Caki2 (cell line): Measurements from ENCODE around the gene ECE1. TPM values are rescaled to one million over a fixed set of nuclear protein-coding genes. Genes with fewer than 3 reads are reported as not detected.
"Not testable (repeated sequence)": the region's sequence is repeated elsewhere in the genome, so short reads cannot be mapped to it uniquely, and the experiment has no call there.

Source experiments
- DNase-seq: peaks from one replicate; pipeline ENCODE4 v3.0.0-alpha.2; 2015; ENCODE audit warnings: low read depth
- in situ Hi-C: cut with HindIII; loops from 2 replicates; pipeline ENCODE4 v1.10.0; 2016; ENCODE audit warnings: low sequenced_read_pairs, low pct_unique_long_range_greater_than_20kb, mixed read lengths
- total RNA-seq: library from RNA; depleted of rRNA; stranded (reverse); fragments of >200 nt; shearing (Covaris generic); gene quantifications from 2 replicates; pipeline ENCODE4 v1.2.3, GENCODE V29; 2014; ENCODE audit warnings: low replicate concordance

Gene ECE1
- total RNA-seq, 1 experiment from 2014 or later: 82.8 TPM

- in situ Hi-C loops: no loop called here
- peak; percentile 73 for DNase-seq
Observed at GRCh38 chr1:21297975-21298374, 7.7 kb upstream of the ECE1 start.

- in situ Hi-C loops: no loop called here
- DNase-seq: no peak
Observed at GRCh38 chr1:21296509-21297354, 6.5 kb upstream of the ECE1 start.

GRCh38 chr1:21295545-21295944 is 5.3 kb upstream of the ECE1 start:
- in situ Hi-C loops: no loop called here
- DNase-seq: no peak

- in situ Hi-C loops: no loop called here
- no peak for DNase-seq
Observed at GRCh38 chr1:21295002-21295401, 4.7 kb upstream of the ECE1 start.

- in situ Hi-C loops: no loop called here
- peak; percentile 91 for DNase-seq
Observed at GRCh38 chr1:21294266-21294989, 4.2 kb upstream of the ECE1 start.

- in situ Hi-C loops: no loop called here
- no peak for DNase-seq
Observed at GRCh38 chr1:21293537-21294265, 3.4 kb upstream of the ECE1 start.

GRCh38 chr1:21292984-21293536 is 2.8 kb upstream of the ECE1 start:
- DNase-seq: no peak
- in situ Hi-C loops: no loop called here

- in situ Hi-C loops: no loop called here
- no peak for DNase-seq
Observed at GRCh38 chr1:21292503-21292983, 2.3 kb upstream of the ECE1 start.

- in situ Hi-C loops: no loop called here
- DNase-seq: no peak
Observed at GRCh38 chr1:21291964-21292363, 1.7 kb upstream of the ECE1 start.

- DNase-seq: no peak
- in situ Hi-C loops: no loop called here
Observed at GRCh38 chr1:21291184-21291583, 921 bp upstream of the ECE1 start.

- in situ Hi-C loops: no loop called here
- peak; percentile 37 for DNase-seq
Observed at GRCh38 chr1:21290546-21290944, 282 bp upstream of the ECE1 start.

GRCh38 chr1:21289127-21289526 is 1.1 kb downstream of the ECE1 start:
- in situ Hi-C loops: no loop called here
- no peak for DNase-seq

- in situ Hi-C loops: no loop called here
- DNase-seq: no peak
Observed at GRCh38 chr1:21287905-21288514, 2.3 kb downstream of the ECE1 start.

GRCh38 chr1:21285386-21285785 is 4.9 kb downstream of the ECE1 start:
- in situ Hi-C loops, DNase-seq: not testable (repeated sequence)

- in situ Hi-C loops: no loop called here
- DNase-seq: no peak
Observed at GRCh38 chr1:21285055-21285372, 5.2 kb downstream of the ECE1 start.

GRCh38 chr1:21284206-21285054 is 5.8 kb downstream of the ECE1 start:
- DNase-seq: no peak
- in situ Hi-C loops: no loop called here

- no peak for DNase-seq
- in situ Hi-C loops: no loop called here
Observed at GRCh38 chr1:21283524-21283923, 6.7 kb downstream of the ECE1 start.
